Skeletal muscle satellite cell (primary cell): ENCODE data around the gene COL9A3.

Experiments used
- H3K27me3 ChIP-seq: 2 replicates; pipeline ENCODE4 v1.7.0; 2013; ENCODE audit warnings: low read length; ENCODE audit not compliant: control insufficient read depth, insufficient read depth
- H3K36me3 ChIP-seq: 2 replicates; pipeline ENCODE4 v1.7.0; 2013; ENCODE audit warnings: mild to moderate bottlenecking, control low read depth, low read length; ENCODE audit not compliant: insufficient read depth
- H3K4me1 ChIP-seq: 2 replicates; pipeline ENCODE4 v1.7.0; 2013; ENCODE audit warnings: low read length; ENCODE audit not compliant: control insufficient read depth, insufficient read depth
- H3K4me2 ChIP-seq: 2 replicates; pipeline ENCODE4 v1.7.0; 2013; ENCODE audit warnings: mild to moderate bottlenecking, low read length
- H3K4me3 ChIP-seq: 2 replicates; pipeline ENCODE4 v1.7.0; 2013; ENCODE audit warnings: low read length
- H3K9ac ChIP-seq: 2 replicates; pipeline ENCODE4 v1.7.0; 2013; ENCODE audit warnings: mild to moderate bottlenecking, low read depth, low read length, moderate library complexity
- H3K9me3 ChIP-seq: replicated peaks from 2 replicates; pipeline ENCODE4 v1.7.0; 2013; ENCODE audit warnings: mild to moderate bottlenecking, control low read depth, low read length

The COL9A3 gene

GRCh38 chr20:62815066-62815991 lies 1.5 kb upstream of the COL9A3 start:
- H3K27me3 ChIP-seq: peaks cover 29% of the 10 kb centered on the region
- no peak overlapping the region for H3K9ac ChIP-seq
- H3K4me3 ChIP-seq: no peak overlapping the region
- H3K4me2 ChIP-seq: no peak overlapping the region
- no peaks in the 10 kb centered on the region for H3K9me3 ChIP-seq
- H3K36me3 ChIP-seq: peaks cover 27% of the 10 kb centered on the region
- peaks cover 34% of the 10 kb centered on the region for H3K4me1 ChIP-seq

- peak overlapping the region; percentile 26 for H3K9ac ChIP-seq
- H3K27me3 ChIP-seq: peaks cover 29% of the 10 kb centered on the region
These were observed 593 bp upstream of the COL9A3 start for GRCh38 chr20:62816031-62816883.

GRCh38 chr20:62817975-62818591 lies 1.2 kb downstream of the COL9A3 start:
- Histone ChIP-seq H3K4me2 (peak overlapping the region; percentile 57), H3K27me3 (peaks cover 29% of the 10 kb centered on the region), H3K36me3 (peaks cover 8% of the 10 kb centered on the region), H3K9me3 (no peaks in the 10 kb centered on the region), H3K4me1 (peaks cover 34% of the 10 kb centered on the region), H3K9ac (no peak overlapping the region), H3K4me3 (no peak overlapping the region)

More at GRCh38 chr20:62816031-62816883, 593 bp upstream of the COL9A3 start:
- H3K36me3 ChIP-seq: peaks cover 19% of the 10 kb centered on the region
- H3K4me1 ChIP-seq: peaks cover 34% of the 10 kb centered on the region
- peak overlapping the region; percentile 39 for H3K4me3 ChIP-seq
- peak overlapping the region; percentile 78 for H3K4me2 ChIP-seq
- no peaks in the 10 kb centered on the region for H3K9me3 ChIP-seq

GRCh38 chr20:62818592-62819493 lies 2.0 kb downstream of the COL9A3 start:
- Histone ChIP-seq H3K27me3 (peaks cover 29% of the 10 kb centered on the region), H3K9ac (no peak overlapping the region), H3K4me3 (no peak overlapping the region)

GRCh38 chr20:62819494-62820174 lies 2.8 kb downstream of the COL9A3 start:
- Histone ChIP-seq H3K4me1 (peaks cover 35% of the 10 kb centered on the region), H3K36me3 (no peaks in the 10 kb centered on the region), H3K4me2 (peak overlapping the region; percentile 57), H3K9me3 (no peaks in the 10 kb centered on the region), H3K4me3 (no peak overlapping the region), H3K9ac (no peak overlapping the region), H3K27me3 (peaks cover 29% of the 10 kb centered on the region)

More at GRCh38 chr20:62818592-62819493, 2.0 kb downstream of the COL9A3 start:
- Histone ChIP-seq H3K9me3 (no peaks in the 10 kb centered on the region), H3K36me3 (peaks cover 3% of the 10 kb centered on the region), H3K4me2 (peak overlapping the region; percentile 57), H3K4me1 (peaks cover 34% of the 10 kb centered on the region)

- H3K27me3 ChIP-seq: peaks cover 22% of the 10 kb centered on the region
- no peak overlapping the region for H3K9ac ChIP-seq
- H3K4me1 ChIP-seq: peaks cover 37% of the 10 kb centered on the region
- no peaks in the 10 kb centered on the region for H3K36me3 ChIP-seq
- H3K4me2 ChIP-seq: no peak overlapping the region
- no peak overlapping the region for H3K4me3 ChIP-seq
- H3K9me3 ChIP-seq: no peaks in the 10 kb centered on the region
These were observed 3.5 kb downstream of the COL9A3 start for GRCh38 chr20:62820208-62820961.

GRCh38 chr20:62820962-62821725 lies 4.3 kb downstream of the COL9A3 start:
- H3K36me3 ChIP-seq: no peaks in the 10 kb centered on the region
- peaks cover 30% of the 10 kb centered on the region for H3K4me1 ChIP-seq
- H3K9me3 ChIP-seq: no peaks in the 10 kb centered on the region
- no peak overlapping the region for H3K4me3 ChIP-seq
- H3K9ac ChIP-seq: no peak overlapping the region
- H3K27me3 ChIP-seq: peaks cover 14% of the 10 kb centered on the region
- no peak overlapping the region for H3K4me2 ChIP-seq

GRCh38 chr20:62821726-62822210 lies 4.9 kb downstream of the COL9A3 start:
- Histone ChIP-seq H3K4me3 (no peak overlapping the region), H3K9ac (no peak overlapping the region), H3K27me3 (peaks cover 9% of the 10 kb centered on the region), H3K9me3 (no peaks in the 10 kb centered on the region), H3K4me1 (peaks cover 24% of the 10 kb centered on the region), H3K36me3 (no peaks in the 10 kb centered on the region), H3K4me2 (no peak overlapping the region)

- Histone ChIP-seq H3K4me2 (no peak overlapping the region), H3K4me1 (peaks cover 24% of the 10 kb centered on the region), H3K27me3 (peaks cover 5% of the 10 kb centered on the region)
These were observed 5.5 kb downstream of the COL9A3 start for GRCh38 chr20:62822239-62822787.

More at GRCh38 chr20:62822239-62822787, 5.5 kb downstream of the COL9A3 start:
- Histone ChIP-seq H3K9ac (no peak overlapping the region), H3K4me3 (no peak overlapping the region), H3K9me3 (no peaks in the 10 kb centered on the region), H3K36me3 (no peaks in the 10 kb centered on the region)
